HG03139 (cell line): ENCODE data around the gene C10orf90.

Source experiments
- ATAC-seq: cut with Tn5 transposase; IDR thresholded peaks from one replicate; pipeline ENCODE4 v1.9.1; 2021; ENCODE audit not compliant: unreplicated experiment

Gene C10orf90

GRCh38 chr10:126674741-126675515 lies 4.4 kb upstream of the C10orf90 start:
- ATAC-seq, result no peak

DNA sequence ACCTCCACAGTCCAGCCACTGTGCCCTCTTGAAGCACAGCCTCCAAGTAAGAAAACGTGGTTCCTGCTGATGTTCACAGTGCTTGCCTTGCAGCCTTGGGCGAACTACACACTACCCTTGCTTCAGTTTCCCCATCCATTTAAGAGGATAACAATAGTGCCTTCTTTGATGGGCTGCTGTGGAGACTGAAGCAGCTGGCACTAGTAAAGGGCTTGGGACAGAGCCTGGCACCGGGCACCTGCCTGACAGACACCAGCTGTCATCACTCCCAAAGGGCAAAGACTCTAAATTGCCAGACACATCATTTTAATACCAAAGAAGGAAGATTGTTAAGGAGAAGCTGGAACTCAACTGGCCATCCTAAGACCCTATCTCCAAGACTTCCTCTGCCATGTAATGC lies 3.1 kb upstream of the C10orf90 start:
- no peak for ATAC-seq

DNA sequence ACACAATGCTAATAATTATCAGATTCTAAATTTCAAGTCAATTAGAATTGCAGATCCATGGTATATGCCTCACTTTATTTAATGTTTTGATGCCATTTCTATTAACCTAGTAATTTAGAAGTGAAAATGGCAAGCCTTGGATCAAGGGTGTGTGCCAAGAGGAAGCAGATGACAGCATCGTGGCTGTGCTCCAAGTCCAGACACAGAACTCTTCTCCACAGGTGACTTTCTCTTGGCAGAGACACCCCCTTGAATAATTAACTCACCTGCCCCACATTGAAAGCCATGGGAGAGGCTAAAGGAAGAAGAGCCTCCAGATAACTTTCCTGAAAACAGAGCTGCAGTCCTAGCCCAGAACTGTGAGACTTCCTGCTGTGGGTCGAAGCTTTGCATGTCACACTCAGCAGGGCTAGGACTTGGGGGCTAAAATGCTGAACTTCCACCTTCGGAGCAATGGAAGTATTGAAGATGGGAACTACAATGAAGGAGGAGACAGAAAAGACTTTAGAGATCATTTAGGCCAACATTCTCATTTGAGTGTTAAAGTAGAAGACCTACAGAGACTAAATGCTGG lies 996 bp upstream of the C10orf90 start:
- no peak for ATAC-seq

GRCh38 chr10:126670895-126671261 lies 385 bp upstream of the C10orf90 start:
- ATAC-seq, result no peak

- ATAC-seq, result no peak
These were observed 1.3 kb downstream of the C10orf90 start for GRCh38 chr10:126669168-126669567.

- no peak for ATAC-seq
These were observed 2.0 kb downstream of the C10orf90 start for GRCh38 chr10:126668505-126668904.

DNA sequence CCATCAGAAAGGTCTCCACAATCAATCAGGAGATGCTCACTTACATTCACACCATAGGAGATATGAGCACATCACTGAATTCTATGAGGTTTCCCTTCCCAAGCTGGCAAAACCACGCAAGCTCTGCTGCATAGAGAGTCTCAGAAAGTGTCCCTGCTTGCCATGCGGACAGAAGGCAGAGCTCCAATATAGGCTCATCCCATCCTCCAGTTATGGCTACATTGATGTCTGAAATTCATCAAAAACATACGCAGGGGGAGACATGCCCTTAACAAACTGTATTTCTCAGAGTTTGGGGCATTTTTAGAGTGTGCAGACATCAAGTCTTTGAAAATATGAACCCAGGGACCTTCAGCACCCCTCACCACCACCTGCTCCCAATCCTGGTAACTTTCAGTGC lies 2.9 kb downstream of the C10orf90 start:
- no peak for ATAC-seq

- no peak for ATAC-seq
These were observed 5.3 kb downstream of the C10orf90 start for GRCh38 chr10:126665207-126665606.

GRCh38 chr10:126663880-126664279 lies 6.6 kb downstream of the C10orf90 start:
- no peak for ATAC-seq

GRCh38 chr10:126663328-126663727 lies 7.2 kb downstream of the C10orf90 start:
- no peak for ATAC-seq

DNA sequence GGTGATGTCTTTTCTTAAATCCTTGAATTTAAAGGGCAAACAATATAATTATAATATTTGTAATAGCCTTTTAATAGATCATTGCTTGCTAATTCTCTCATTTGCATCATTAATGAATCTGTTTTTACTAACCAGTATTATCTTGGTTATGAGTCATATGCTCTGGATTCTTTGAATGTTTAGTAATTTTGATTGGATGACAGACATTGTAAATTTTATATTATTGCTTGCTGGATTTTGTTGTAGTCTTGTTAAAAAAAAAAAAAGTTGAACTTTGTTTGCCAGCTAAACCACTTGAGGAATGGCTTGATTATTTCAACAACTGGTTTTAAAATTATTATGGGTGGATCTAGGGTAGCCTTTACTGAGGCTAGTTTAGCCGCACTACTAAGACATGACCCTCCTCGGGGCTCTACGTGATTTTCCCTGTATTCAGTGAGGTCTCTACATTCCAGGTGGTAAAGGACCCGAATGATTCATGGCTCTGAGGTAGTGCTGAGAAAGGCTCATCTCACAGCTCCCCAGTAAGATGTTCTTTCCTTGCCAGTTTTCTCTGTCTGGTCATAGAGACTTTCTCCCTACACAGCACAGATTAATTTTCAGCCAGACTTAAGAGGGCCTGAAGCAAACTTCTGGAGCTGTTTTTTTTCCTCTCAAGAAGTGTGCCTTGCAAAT lies 8.5 kb downstream of the C10orf90 start:
- no peak for ATAC-seq

GRCh38 chr10:126661356-126661755 lies 9.1 kb downstream of the C10orf90 start:
- ATAC-seq, result no peak

DNA sequence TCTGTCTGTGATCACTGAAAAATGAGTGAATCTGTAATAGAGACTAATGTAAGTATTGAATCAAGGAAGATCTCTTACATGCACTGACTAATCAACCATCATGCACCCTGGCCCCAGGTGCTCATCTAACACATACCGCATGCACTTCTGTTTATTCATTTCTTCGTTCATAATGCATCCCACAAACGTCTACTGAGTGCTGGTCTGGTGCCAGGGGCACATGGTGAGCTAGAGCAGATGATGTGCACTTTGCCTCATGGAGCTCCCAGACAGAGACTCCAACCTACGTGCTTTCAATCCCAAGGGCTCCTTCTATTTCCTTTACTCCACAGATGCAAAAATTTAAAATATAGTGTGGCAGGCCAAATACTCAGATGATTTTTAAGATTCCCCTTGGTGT lies 10.7 kb downstream of the C10orf90 start:
- no peak for ATAC-seq

GRCh38 chr10:126658928-126659327 lies 11.6 kb downstream of the C10orf90 start:
- ATAC-seq, result no peak

DNA sequence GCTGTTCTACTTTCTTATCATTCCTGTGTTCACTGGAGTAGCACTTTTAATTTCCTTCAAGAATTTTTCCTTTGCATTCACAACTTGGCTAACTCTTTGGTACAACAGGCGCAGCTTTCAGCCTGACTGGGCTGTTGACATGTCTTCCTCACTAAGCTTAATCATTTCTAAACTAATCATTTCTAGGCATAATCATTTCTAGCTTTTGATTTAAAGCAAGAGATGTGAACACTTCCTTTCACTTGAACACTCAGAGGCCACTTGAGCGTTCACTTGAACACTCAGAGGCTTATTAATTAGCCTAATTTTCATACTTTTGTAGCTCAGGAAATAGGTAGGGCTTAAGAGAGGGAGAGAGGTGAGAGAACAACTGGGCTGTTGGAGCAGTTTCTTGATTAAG lies 15.9 kb downstream of the C10orf90 start:
- ATAC-seq, result no peak

DNA sequence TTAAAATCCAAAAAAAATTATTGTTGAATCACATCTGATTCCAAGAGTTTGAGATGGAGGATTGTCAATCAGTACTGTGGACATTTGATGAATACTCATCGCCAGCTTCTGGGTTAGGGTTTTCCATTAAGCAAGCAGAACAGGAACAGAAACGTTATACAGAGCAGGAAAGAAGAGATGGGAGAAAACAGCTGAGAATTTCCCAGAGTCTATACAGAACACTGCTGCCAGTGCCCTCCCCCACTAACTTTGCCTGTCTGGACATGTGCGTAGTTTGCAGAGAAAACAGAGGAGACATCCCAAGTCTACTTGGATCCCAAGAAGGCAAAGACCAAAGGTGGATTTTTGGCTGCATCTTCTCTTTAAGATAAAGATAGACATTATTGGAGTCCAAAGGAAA lies 19.0 kb downstream of the C10orf90 start:
- no peak for ATAC-seq

DNA sequence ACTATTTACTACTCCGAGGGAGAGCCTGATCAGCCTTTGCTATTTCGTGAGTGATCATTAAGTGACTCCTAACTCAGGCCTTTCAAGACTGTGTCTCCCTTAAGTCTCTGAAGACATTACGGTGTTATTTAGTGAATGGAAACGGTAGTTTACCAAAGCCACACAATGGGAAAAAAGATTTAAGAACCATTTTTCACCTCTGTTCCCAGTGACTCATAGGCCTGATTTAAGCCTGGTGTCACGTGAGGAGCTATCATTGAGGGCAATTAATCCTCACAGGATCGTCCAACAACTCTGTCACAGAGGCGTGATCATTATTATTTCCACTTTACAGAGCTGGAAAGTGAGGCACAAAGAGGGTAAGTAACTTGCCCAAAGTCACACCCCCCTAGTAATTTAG lies 20.3 kb downstream of the C10orf90 start:
- ATAC-seq, result no peak

DNA sequence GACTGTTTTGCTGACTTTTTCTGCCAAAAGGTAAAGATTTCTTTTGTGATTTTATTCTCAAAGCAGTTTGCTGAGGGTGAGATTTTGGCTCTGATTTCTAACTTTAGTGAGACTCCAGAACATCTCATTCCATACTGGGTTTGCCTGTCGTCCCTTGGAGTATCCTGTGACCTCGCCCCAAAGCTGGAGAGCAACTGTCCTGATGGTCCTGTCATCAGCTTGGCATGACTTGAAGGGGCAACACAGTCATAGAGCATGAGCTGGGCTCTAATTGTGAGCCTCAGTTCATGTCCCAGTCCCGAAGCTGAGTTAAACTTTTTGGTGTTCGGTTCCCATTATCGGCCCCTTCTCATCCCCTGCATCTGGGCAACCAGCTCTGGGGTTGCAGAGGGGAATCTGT lies 23.4 kb downstream of the C10orf90 start:
- ATAC-seq, result no peak

DNA sequence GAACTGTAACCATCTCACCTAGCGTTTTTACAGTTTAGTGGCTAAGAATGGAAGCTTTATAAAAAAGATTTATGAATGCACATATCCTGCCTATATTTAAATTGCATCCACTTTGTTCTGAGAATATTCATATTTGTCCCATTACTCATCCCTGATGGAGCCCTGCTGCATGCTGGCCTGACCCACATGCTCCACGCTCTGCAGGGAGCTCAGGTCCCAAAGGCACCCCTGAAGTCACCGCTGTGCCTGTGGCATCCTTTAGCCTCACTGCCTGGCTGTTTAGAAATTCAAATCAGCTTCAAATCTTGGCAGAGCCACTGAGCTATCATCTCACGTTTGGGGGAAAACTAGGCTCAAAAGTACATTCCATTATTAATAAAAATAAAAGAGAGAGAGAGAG lies 24.4 kb downstream of the C10orf90 start:
- no peak for ATAC-seq

DNA sequence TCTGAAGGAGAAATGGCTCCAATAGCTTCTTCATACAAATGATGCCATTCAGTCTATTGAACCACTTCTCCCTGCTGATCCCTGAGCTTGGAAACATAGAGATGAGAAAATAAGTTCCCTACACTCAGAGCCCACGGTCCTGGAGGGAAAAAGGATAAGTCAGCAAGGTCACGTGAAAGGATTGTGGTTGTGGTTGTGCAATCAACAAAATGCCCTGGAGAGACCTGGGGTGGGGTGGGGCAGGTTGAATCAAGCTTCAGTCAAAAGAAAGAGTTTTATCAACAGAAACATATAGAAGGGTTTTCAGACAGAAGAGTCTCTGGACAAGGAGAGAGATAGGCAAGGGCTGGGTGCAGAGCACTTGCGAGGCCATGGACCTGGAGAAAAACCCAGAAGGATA lies 30.1 kb downstream of the C10orf90 start:
- ATAC-seq, result no peak

- ATAC-seq, result no peak
These were observed 31.4 kb downstream of the C10orf90 start for GRCh38 chr10:126639084-126639483.

DNA sequence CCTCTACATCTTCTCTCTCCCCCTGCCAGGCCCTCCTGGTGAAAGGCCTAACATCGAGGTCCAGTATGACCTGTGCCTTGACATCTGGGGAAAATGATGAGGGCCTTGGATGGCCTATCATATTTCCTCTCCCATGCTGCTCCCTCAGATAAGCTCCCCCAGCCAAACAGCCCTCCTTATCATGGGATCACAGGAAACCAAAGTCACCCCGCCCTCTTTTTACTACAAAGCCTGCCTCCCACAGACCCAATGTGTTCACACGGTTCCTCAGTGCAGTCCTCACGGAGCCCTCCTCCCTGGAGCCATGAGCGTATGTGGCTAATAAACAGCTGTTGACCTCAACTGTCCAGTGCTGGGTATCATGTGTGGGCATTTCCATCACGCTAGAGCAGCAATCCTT lies 32.0 kb downstream of the C10orf90 start:
- no peak for ATAC-seq
